Activated CD8-positive, alpha-beta memory T cell treated with anti-CD3 and anti-CD28 coated beads for 1 hour (primary cell): Measurements from ENCODE around the gene CD1E.
"Not testable (repeated sequence)": the region's sequence is repeated elsewhere in the genome, so short reads cannot be mapped to it uniquely, and the experiment has no call there.

Experiments used
- DNase-seq, 2 donors: peaks; one replicate each; pipeline ENCODE4 v3.0.0-alpha.2; 2020; ENCODE audit warnings: low read depth in 1 of 2; ENCODE audit errors: extremely low read depth in 1 of 2

CD1E gene

GRCh38 chr1:158357441-158357840 lies 3.7 kb downstream of the CD1E start:
- DNase-seq, result no peak

GRCh38 chr1:158362482-158362881 lies 8.8 kb downstream of the CD1E start:
- DNase-seq, result no peak

DNA sequence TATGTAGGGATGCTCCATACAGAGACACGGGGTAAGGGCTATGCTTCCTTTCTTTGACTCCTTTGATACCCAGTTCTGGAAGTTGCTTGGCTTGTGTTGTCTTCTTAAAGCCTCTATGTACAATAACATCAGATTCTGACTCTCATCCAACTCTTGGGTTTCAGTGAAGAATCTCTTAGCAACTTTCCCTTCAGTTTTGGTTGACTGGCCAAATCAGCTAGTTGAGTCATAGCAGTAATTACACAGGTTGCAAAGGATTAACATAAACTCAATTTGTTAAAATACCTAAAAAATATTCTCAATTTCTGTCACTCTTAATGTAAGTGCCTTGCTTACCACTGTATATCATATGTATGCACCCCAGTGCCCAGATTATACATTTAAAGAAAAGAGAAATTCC lies 9.2 kb downstream of the CD1E start:
- no peak for DNase-seq

- DNase-seq, result no peak
Measured at GRCh38 chr1:158366783-158367182, 13.1 kb downstream of the CD1E start.

DNA sequence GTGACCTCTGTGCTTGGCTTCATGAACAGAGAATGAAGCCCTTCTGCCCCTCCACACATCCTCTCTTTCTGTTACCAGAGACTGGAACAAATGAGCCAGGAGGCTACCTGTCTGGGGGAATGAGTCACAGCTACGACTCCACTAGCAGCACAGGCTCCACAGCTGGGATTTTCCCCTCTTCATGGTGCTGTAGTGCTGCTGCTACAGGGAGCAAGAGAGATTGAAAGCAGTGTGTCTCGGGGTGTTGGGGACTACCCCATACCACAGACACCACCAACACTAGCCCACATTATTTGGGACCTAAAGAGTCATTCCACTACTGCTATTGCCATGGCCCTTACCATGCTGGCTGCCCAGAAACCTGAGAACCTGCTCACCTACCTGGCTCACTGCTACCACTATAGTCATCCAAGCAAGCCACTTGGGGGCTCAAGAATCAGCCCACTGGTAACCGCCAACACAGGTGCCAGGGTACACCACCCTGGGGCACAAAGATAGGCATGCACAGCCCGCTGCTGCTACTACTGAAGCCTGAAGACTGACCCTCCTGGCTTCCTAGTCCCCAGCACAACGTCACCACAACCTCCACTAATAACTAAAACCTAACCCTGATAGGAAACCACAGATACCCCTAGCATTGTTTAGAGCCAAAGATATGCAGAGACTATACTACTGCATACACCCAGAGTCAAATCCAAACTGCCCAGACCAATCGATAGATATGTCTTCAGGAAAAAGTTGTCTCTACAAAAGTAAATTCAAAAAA lies 17.7 kb downstream of the CD1E start:
- no peak for DNase-seq

GRCh38 chr1:158374101-158374500 lies 20.4 kb downstream of the CD1E start:
- not testable (repeated sequence) for DNase-seq

GRCh38 chr1:158374860-158375259 lies 21.2 kb downstream of the CD1E start:
- DNase-seq, result no peak

DNA sequence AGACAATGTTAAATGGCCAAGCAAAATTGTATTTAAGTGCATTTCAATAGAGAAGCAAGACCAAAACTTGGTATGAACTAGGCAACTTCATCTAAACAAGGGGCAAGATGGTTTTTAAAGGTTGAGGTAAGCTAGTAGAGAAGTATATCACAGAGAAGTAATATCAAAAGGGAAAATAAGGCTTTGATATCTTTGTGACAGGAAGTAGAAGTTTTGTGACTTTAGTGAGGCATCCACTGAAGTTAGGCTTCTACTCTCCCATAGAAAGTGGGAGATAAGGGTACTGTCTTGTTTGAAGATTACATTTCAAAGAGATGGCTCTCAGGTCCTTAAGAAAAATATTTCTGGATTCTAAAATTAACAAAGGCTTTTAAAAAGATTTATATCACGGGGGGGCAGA lies 36.6 kb downstream of the CD1E start:
- DNase-seq, result no peak

- no peak for DNase-seq
Measured at GRCh38 chr1:158391099-158391498, 37.4 kb downstream of the CD1E start.

DNA sequence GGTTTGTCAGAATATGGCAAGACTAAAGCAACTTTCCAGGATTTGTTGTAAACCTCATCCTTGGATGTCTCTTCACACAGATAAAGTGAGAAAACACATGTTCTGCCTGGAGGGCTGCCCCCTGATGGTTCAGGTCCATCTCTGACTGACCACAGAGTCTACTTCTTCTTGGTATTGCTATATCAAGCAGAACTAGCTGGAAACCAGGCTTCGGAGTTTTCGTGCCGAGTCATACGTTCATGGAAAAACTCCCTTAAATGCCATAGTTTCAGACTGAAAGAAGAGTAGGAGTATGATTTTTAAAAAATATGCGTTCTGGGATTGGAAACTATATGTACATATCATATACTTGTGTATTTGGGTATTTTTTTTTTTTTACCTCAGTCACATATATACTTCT lies 39.8 kb downstream of the CD1E start:
- DNase-seq, result no peak

GRCh38 chr1:158396646-158397045 lies 43.0 kb downstream of the CD1E start:
- no peak for DNase-seq

GRCh38 chr1:158398818-158399514 lies 45.3 kb downstream of the CD1E start, which contains the start of gene OR10T2:
Gene OR10T2 (minus strand): TSS chr1:158399466. CDS start chr1:158399466, 0 bp downstream.
- no peak for DNase-seq

GRCh38 chr1:158400871-158401270 lies 47.2 kb downstream of the CD1E start:
- DNase-seq, result no peak

DNA sequence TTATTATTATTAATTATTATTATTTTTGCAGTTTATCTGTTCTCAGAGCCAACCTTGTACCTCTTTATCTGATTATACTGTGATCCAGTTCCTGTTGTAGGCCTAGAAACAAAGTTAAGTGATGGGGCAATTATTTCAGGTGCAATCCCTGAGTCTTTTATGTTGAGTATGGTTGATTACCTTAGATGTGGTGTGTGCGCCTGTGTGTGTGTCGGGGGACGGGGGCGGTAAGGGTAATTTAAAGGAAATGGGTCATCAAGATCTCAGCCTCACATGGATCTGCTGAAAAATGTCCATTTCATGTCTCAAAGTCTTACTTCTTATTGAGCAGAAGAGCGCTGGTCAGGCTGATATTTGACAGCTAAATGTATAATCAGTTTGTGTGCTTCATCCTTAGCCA lies 53.4 kb downstream of the CD1E start:
- DNase-seq, result no peak
